Measurements from ENCODE around the gene SPIRE2.

DNA sequence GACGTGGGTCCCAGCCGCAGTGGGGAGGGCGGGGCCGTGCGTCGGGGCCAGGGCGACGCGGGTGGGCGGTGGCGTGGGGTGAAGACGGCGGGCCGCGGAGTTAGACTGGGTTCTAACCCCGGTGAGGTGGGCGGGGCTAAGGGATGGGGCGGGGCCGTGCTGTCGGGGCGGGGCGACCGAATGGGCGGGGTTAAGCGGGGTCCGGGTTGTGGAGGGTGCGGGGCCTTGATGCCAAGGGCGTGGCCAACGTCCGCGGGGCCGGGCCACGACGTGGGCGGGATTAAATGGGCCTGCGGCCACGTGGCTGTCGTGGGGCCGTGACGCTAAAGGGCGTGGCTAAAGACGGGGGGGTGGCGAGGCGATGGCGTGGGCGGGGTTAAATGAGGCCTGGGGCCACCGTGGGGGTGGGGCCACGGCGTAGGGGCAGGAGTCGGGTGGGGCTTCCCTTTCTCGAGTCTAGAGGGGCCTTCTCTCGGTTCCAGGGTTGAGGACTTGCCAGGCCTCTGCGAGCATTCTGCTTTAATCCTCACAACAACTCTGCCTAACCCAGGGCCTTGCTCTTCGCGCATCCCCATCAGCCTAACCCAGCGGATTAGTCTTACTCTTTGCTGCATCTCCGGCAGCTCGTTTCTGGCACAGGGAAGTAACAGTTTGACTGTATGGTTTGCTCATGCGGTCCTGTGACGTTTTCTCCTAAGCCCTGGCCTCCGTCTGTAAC, 45.9 kb downstream of the SPIRE2 start:
- no peak for TF ChIP-seq ZBTB7A (CRISPR knock-in tag; IDR thresholded peaks at IDR 0.05)
- TF ChIP-seq MTA3 (CRISPR knock-in tag; IDR thresholded peaks at IDR 0.05) = no peak
- peak in 1 of 2 experiments; percentile 65 for TF ChIP-seq POLR2A (IDR thresholded peaks at IDR 0.05; ENCODE audit: insufficient read depth in 1 of 2, low read depth in 2 of 2, low read length in 2 of 2)
- TF ChIP-seq CBX1 (IDR thresholded peaks at IDR 0.05; ENCODE audit: low read depth) = no peak
- TF ChIP-seq CHD4 (IDR thresholded peaks at IDR 0.05; ENCODE audit: borderline replicate concordance, low read length) = no peak
- TF ChIP-seq ZNF326 (CRISPR knock-in tag; IDR thresholded peaks at IDR 0.05; ENCODE audit: borderline replicate concordance) = no peak
- TF ChIP-seq ZNF24 (IDR thresholded peaks at IDR 0.05) = no peak
- TF ChIP-seq ZNF564 (CRISPR knock-in tag; IDR thresholded peaks at IDR 0.05) = no peak

Data from HepG2 (cell line).